ENCODE data around the gene NLK.

GRCh38 chr17:28039251-28039650, 3.2 kb upstream of the NLK start:
- TF ChIP-seq, protein P1, sequence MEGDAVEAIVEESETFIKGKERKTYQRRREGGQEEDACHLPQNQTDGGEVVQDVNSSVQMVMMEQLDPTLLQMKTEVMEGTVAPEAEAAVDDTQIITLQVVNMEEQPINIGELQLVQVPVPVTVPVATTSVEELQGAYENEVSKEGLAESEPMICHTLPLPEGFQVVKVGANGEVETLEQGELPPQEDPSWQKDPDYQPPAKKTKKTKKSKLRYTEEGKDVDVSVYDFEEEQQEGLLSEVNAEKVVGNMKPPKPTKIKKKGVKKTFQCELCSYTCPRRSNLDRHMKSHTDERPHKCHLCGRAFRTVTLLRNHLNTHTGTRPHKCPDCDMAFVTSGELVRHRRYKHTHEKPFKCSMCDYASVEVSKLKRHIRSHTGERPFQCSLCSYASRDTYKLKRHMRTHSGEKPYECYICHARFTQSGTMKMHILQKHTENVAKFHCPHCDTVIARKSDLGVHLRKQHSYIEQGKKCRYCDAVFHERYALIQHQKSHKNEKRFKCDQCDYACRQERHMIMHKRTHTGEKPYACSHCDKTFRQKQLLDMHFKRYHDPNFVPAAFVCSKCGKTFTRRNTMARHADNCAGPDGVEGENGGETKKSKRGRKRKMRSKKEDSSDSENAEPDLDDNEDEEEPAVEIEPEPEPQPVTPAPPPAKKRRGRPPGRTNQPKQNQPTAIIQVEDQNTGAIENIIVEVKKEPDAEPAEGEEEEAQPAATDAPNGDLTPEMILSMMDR (IDR thresholded peaks at IDR 0.05): no peak
- no peak for TF ChIP-seq EZH2 (IDR thresholded peaks at IDR 0.05; ENCODE audit: borderline replicate concordance, insufficient read depth, low read depth, low read length, poor library complexity, severe bottlenecking)

All from B cell (primary cell).